Naive thymus-derived CD8-positive, alpha-beta T cell (primary cell): ENCODE results near the gene VDAC2. TPM values are rescaled to one million over a fixed set of nuclear protein-coding genes. Genes with fewer than 3 reads are reported as not detected.

Experiments used
- ATAC-seq, 2 donors: fragments of 150-1000 bp; cut with Tn5 transposase in 1 of 2; sonication (Bioruptor Pico), chemical (Tn5 transposase) in 1 of 2; 1 replicate in 1 of 2; 2 replicates in 1 of 2; pipeline ENCODE4 v1.10.0; 2021; ENCODE audit warnings: mild to moderate bottlenecking in 2 of 2, moderate library complexity in 2 of 2
- POLR2A ChIA-PET: fragments of 350-600 bp; sonication (Branson Sonifier 250); formaldehyde crosslinking; loops from one replicate; lab custom pipeline; 2021; ENCODE audit warnings: antibody characterized with exemption; lab: Charles Lee
- DNase-seq, 10 donors: peaks; one replicate each; pipeline versions ENCODE4 v3.0.0 to v3.0.0-alpha.2; 2020 to 2022
- H3K27ac Mint-ChIP-seq, 10 donors: one replicate each; pipeline ENCODE4 v1.8.0; 2020 to 2022; ENCODE audit warnings: mild to moderate bottlenecking in 10 of 10, mixed read lengths in 10 of 10, moderate library complexity in 4 of 10, inconsistent platforms in 1 of 10
- H3K27me3 Mint-ChIP-seq, 5 donors: one replicate each; pipeline ENCODE4 v1.8.0; 2021 to 2022; ENCODE audit warnings: mixed read lengths in 5 of 5
- H3K36me3 Mint-ChIP-seq, 3 donors: one replicate each; pipeline ENCODE4 v1.8.0; 2020 to 2022; ENCODE audit warnings: mixed read lengths in 3 of 3, mild to moderate bottlenecking in 2 of 3, inconsistent platforms in 1 of 3
- H3K4me1 Mint-ChIP-seq, 4 donors: one replicate each; pipeline ENCODE4 v1.8.0; 2021 to 2022; ENCODE audit warnings: mixed read lengths in 4 of 4
- H3K4me3 Mint-ChIP-seq, 10 donors: one replicate each; pipeline ENCODE4 v1.8.0; 2020 to 2022; ENCODE audit warnings: mild to moderate bottlenecking in 10 of 10, mixed read lengths in 10 of 10, moderate library complexity in 6 of 10, inconsistent platforms in 1 of 10
- H3K9me3 Mint-ChIP-seq, 9 donors: one replicate each; pipeline ENCODE4 v1.8.0; 2020 to 2022; ENCODE audit warnings: mixed read lengths in 9 of 9, mild to moderate bottlenecking in 3 of 9, inconsistent platforms in 1 of 9, moderate library complexity in 1 of 9
- polyA plus RNA-seq, 3 donors: library from polyadenylated mRNA; unstranded; fragments of 300-500 nt; fragmentation: Illumina TruSeq; gene quantifications; one replicate each; pipeline ENCODE4 v1.2.3, GENCODE V29; 2021
- total RNA-seq, 8 experiments: library from RNA in 2 of 8; stranded (reverse) in 2 of 8; gene quantifications; one replicate each; pipeline ENCODE4 v1.2.3 and lab custom pipeline; 2021 to 2026

Gene VDAC2
- total and polyA plus RNA-seq, 5 experiments from 2014 or later, result 86.8 to 155 (median 145) TPM

- Mint-ChIP-seq H3K27ac (peak overlapping the region; percentile 73 to 97 (median 92)), H3K9me3 (no peaks in the 10 kb centered on the region), H3K27me3 (peaks cover 0 to 1% (median 0%) of the 10 kb centered on the region in 5 donors), H3K4me3 (peak overlapping the region; percentile 72 to 90 (median 82)), H3K36me3 (peaks cover 5 to 39% (median 10%) of the 10 kb centered on the region in 3 donors), H3K4me1 (peaks cover 11 to 39% (median 26%) of the 10 kb centered on the region in 4 donors)
- POLR2A ChIA-PET, result interaction anchor here (1.1 to 8.8 kb wide), 5 partner anchors 22 to 122 kb away, joined by 3 to 132 read pairs (median 18); partner anchors contain the start of genes SAMD8 and VDAC2
- peak in 4 of 10 donors; percentile 6 to 26 (median 14) for DNase-seq
- no peak for ATAC-seq
These were observed 22.9 kb downstream of the VDAC2 start for GRCh38 chr10:75233444-75234016.

DNA sequence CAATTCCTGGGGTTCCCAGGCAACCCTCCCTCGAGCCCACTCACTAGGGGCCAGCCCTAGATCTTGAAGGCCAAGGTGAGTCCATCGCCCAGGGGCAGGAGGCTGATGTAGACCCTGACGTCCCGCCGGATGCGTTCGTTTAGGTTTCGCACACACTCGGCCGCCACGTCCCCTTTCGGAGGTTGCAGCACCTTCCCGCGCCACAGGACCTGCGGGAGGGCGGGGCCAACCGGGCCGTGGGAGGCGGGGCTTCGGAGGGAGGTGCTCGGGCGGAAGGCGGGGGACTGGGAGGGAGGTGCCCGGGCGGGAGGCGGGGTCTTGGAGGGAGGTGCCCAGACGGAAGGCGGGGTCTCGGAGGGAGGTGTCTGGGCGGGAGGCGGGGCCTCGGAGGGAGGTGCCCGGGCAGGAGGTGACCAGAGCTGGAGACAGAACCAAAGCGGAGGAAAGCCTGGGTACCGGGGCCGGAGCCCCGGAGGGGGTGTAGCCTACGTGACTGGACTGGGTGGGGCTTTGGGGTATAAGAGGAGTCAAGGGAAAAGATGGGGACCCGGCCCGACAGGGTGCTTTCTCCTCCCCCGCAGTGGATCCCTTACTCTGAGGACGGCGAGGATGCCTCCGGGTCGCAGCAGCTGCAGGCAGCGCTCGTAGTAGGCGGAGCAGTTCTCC, 23.6 kb downstream of the VDAC2 start:
- H3K4me1 Mint-ChIP-seq, result peaks cover 9 to 33% (median 22%) of the 10 kb centered on the region in 4 donors
- DNase-seq (peak; percentile 94 to 99 (median 98)), ATAC-seq (peak; percentile 68 to 69)
- H3K4me3 Mint-ChIP-seq, result peak overlapping the region; percentile 72 to 90 (median 82)
- H3K27me3 Mint-ChIP-seq, result peaks cover 0 to 1% (median 0%) of the 10 kb centered on the region in 5 donors
- H3K36me3 Mint-ChIP-seq, result peaks cover 5 to 32% (median 9%) of the 10 kb centered on the region in 3 donors
- no peaks in the 10 kb centered on the region for H3K9me3 Mint-ChIP-seq
- POLR2A ChIA-PET, result interaction anchor here (0.6 to 8.8 kb wide), 5 partner anchors 23 to 971 kb away, joined by 3 to 132 read pairs (median 8); partner anchors contain the start of genes SAMD8 and VDAC2
- peak overlapping the region; percentile 73 to 97 (median 92) for H3K27ac Mint-ChIP-seq

DNA sequence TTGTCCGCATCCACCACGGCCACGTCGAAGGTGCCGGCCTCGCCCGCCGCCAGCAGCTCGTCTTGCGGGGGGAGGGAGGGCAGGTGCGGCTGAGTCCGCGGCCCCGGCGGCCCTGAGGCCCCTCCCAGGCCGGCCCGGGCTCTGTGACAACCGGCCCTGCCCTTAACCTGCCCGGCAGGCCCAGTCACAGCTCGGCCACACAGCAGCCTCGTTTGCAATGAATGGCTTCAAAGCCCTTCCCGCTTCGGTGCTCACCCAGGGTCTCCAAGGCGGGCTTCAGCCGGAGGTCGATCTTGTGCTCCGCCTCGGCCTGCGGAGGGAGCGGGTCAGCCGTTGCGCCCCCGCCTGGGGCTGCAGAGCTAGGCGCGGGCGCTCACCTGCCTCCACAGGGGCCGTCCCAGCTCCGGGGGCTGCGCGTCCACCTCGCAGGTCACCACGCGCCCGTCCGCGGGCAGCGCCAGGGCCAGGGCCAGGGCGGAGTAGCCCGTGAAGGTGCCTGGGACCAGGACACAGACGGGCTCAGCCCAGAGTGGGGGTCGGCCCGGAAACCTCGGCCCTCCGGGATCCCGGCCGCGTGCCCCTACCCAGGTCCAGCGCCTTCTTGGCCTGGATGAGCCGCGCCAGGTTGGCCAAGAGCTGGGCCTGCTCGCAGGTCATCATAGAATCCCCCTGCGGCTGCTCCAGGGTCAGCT, 24.2 kb downstream of the VDAC2 start:
- ATAC-seq (peak in 1 of 2 donors; percentile 11), DNase-seq (peak in 4 of 10 donors; percentile 7 to 29 (median 20))
- POLR2A ChIA-PET, result interaction anchor here (0.6 to 8.8 kb wide), 5 partner anchors 24 to 972 kb away, joined by 3 to 132 read pairs (median 8); partner anchors contain the start of genes SAMD8 and VDAC2
- no peaks in the 10 kb centered on the region for H3K9me3 Mint-ChIP-seq
- peak overlapping the region; percentile 72 to 90 (median 82) for H3K4me3 Mint-ChIP-seq
- peaks cover 0 to 1% (median 0%) of the 10 kb centered on the region in 5 donors for H3K27me3 Mint-ChIP-seq
- H3K36me3 Mint-ChIP-seq, result peaks cover 5 to 26% (median 9%) of the 10 kb centered on the region in 3 donors
- H3K27ac Mint-ChIP-seq, result peak overlapping the region in 8 of 10 donors; percentile 76 to 97 (median 93)
- H3K4me1 Mint-ChIP-seq, result peaks cover 9 to 27% (median 22%) of the 10 kb centered on the region in 4 donors

- Mint-ChIP-seq H3K4me1 (peaks cover 6 to 25% (median 18%) of the 10 kb centered on the region in 4 donors), H3K36me3 (peaks cover 3 to 20% (median 9%) of the 10 kb centered on the region in 3 donors), H3K27me3 (peaks cover 0 to 1% (median 0%) of the 10 kb centered on the region in 5 donors), H3K27ac (peak within 1 kb of the TSS; percentile 86 to 96 (median 92)), H3K9me3 (no peaks in the 10 kb centered on the region), H3K4me3 (peak within 1 kb of the TSS; percentile 71 to 91 (median 82))
- DNase-seq (peak; percentile 86 to 95 (median 93)), ATAC-seq (peak; percentile 66 to 72)
- POLR2A ChIA-PET, result interaction anchor here (2.1 to 8.8 kb wide), 3 partner anchors 24 to 124 kb away, joined by 8 to 132 read pairs (median 22); partner anchors contain the start of genes SAMD8 and VDAC2
These were observed 25.0 kb downstream of the VDAC2 start, which contains the start of gene COMTD1 for GRCh38 chr10:75235375-75236177. COMTD1 (minus strand) TSS chr10:75235957; CDS start chr10:75235928, 29 bp downstream.

DNA sequence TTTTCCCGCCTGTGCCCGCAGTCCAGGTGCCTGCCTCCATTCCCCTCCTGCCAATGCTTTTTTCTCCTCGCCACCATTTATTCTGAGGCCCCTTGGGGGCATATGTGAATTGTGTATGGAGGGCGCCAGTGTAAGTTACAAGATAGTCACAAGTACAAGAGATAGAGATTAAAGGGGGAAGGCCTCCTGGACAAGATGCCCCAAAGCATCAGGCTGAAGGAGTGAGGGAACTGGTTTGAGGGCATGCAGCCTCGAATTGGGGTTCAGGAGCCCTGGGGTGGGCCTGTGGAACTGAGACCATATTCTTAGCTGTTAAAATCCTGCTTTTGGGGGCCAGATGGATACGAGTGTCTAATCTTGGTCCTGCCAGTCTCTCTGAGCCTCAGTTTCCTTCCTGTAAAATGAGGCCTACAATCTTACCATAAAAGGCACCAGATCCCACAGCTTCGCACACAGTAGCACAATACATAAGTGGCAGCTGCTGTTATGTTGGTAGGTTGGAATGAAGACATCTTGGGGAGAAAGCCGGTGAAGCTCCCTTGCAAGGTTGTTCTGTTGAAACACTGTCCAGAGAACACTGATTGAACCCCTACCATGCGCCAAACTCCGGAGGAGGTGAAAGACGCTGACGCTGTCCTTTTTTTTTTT, 25.7 kb downstream of the VDAC2 start:
- H3K4me1 Mint-ChIP-seq, result peaks cover 3 to 19% (median 15%) of the 10 kb centered on the region in 4 donors

DNA sequence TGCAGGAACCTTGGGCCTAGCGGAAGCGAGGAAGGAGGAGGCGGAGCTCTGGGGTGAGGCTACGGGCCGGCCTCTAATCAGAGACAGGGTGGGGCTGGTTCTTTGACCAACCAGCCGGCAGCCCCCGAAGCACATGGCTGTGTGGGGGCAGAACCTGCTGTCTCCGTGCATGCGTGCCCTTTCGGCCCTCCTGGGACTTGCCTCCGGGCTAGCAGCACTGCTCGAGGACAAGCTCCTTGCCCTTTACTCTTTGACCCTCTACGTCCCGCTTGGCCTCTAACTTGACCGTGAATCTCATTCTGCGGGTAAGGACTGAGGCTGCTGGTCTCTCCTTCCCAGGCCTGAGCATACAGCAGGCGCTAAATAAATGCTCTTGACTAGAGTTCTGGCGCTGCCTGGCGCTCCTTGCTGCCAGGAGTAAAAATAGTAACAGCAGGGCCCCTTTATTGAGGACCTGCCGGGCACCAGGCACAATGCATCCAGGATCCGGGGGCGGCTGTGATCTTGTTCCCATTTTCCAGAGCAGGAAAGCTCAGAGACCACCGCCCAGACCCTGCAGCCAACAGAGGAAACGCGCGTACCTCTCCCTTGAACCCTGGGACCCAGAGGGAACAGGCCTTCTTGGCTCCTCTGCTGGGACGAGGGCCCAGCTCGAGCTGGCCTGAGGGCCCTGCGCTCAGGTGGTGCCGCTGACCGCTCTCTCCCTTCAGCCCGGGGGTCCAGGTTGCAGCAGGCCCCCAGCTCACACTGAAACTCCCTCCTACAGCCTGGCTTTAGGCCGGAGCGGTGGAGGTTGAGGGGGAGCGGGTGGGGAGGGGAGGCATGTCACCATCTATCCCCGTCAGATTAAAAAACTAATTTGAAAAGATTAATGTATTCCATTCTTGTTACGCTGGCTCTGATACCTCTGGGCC, 27.8 kb downstream of the VDAC2 start:
- Mint-ChIP-seq H3K9me3 (no peaks in the 10 kb centered on the region), H3K4me3 (no peak overlapping the region)
- POLR2A ChIA-PET, result interaction anchor here (8.8 kb wide), 1 partner anchor 27 kb away, joined by 132 read pairs; the partner anchor contains the start of gene VDAC2

More for the DNA sequence above, 25.7 kb downstream of the VDAC2 start:
- Mint-ChIP-seq H3K9me3 (no peaks in the 10 kb centered on the region), H3K27me3 (peaks cover 0 to 1% (median 0%) of the 10 kb centered on the region in 5 donors), H3K4me3 (peak overlapping the region; percentile 71 to 91 (median 80)), H3K27ac (peak overlapping the region; percentile 86 to 96 (median 92)), H3K36me3 (peaks cover 0 to 15% (median 6%) of the 10 kb centered on the region in 3 donors)
- POLR2A ChIA-PET, result interaction anchor here (0.7 to 8.8 kb wide), 3 partner anchors 25 to 817 kb away, joined by 3 to 132 read pairs (median 22); partner anchors contain the start of gene VDAC2
- no peak for DNase-seq
- ATAC-seq, result no peak

DNA sequence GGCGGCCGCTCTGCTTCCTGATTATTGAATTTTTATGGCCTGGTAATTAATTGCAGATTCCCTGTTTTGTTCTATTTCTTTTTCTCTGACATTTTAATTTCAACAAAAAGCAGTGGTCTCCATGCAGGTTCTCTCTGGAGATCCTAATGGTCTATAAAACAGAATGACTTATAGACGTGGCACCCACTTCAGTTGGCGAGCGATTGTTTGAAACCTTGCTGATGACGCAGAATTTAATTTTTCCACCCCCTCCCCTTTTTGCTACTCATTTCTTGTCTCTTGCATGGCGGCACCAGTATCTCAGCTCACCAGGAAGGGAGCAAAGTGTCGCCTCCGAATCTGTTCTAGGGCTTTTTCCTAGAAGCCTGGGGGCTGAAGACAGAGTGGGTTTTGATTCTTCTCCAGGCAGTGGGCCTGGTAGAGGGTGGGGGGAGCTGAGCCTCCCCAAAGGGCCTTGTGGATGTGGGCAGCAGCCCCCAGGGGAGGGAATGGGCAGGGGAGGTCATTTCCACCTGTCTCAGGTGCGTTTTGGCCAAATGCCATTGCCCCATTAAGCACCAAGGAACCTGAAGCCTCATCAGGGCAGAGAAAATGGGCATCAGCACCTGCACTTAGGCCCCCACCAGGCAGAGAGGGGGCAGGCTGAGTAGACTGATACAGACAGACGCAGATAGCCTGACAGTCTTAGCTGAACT, 28.6 kb downstream of the VDAC2 start:
- no peak overlapping the region for H3K27ac Mint-ChIP-seq
- ATAC-seq (no peak), DNase-seq (no peak)
- POLR2A ChIA-PET, result no interaction called here
- H3K27me3 Mint-ChIP-seq, result peaks cover 0 to under 1% (median 0%) of the 10 kb centered on the region in 5 donors
- no peaks in the 10 kb centered on the region for H3K36me3 Mint-ChIP-seq
- H3K9me3 Mint-ChIP-seq, result no peaks in the 10 kb centered on the region
- H3K4me3 Mint-ChIP-seq, result no peak overlapping the region
- peaks cover 3 to 12% (median 7%) of the 10 kb centered on the region in 4 donors for H3K4me1 Mint-ChIP-seq

More for the DNA sequence above, 27.8 kb downstream of the VDAC2 start:
- DNase-seq (no peak), ATAC-seq (no peak)
- no peaks in the 10 kb centered on the region for H3K36me3 Mint-ChIP-seq
- H3K27ac Mint-ChIP-seq, result no peak overlapping the region
- peaks cover 3 to 13% (median 9%) of the 10 kb centered on the region in 4 donors for H3K4me1 Mint-ChIP-seq
- peaks cover 0 to 1% (median 0%) of the 10 kb centered on the region in 5 donors for H3K27me3 Mint-ChIP-seq

GRCh38 chr10:75240329-75241076, 29.9 kb downstream of the VDAC2 start:
- DNase-seq, result no peak
- peaks cover 3 to 12% (median 7%) of the 10 kb centered on the region in 4 donors for H3K4me1 Mint-ChIP-seq
- no peak overlapping the region for H3K27ac Mint-ChIP-seq
- H3K4me3 Mint-ChIP-seq, result no peak overlapping the region
- no peak for ATAC-seq
- POLR2A ChIA-PET, result interaction anchor here (0.6 kb wide), 2 partner anchors 72 to 937 kb away, joined by 3 to 5 read pairs; no protein-coding TSS in a partner anchor
- no peaks in the 10 kb centered on the region for H3K36me3 Mint-ChIP-seq
- H3K9me3 Mint-ChIP-seq, result no peaks in the 10 kb centered on the region
- H3K27me3 Mint-ChIP-seq, result no peaks in the 10 kb centered on the region

DNA sequence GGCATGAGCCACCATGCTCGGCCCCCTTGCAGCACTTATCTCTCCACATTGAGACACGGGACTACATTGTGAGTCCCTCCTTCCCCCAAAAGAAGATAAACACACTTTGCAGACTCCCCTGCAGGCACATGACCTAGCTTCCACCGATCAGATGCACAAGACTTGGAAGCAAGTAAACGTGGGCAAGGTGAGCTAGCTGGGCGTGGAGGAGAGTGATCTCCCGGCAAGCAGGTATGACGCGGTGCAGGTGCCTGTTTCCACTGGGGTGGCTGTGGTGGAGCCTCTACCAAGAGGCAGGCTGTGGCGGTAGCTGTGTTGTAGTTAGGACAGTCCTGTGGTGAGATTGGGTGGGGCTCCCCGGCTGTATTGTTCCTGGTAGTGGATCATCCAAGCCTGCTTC, 32.8 kb downstream of the VDAC2 start:
- ATAC-seq, result no peak
- POLR2A ChIA-PET, result no interaction called here

More for the DNA sequence above, 32.8 kb downstream of the VDAC2 start:
- Mint-ChIP-seq H3K4me3 (no peak overlapping the region), H3K27me3 (no peaks in the 10 kb centered on the region), H3K4me1 (peaks cover 0 to 2% (median 0%) of the 10 kb centered on the region in 4 donors), H3K27ac (no peak overlapping the region), H3K36me3 (no peaks in the 10 kb centered on the region), H3K9me3 (no peaks in the 10 kb centered on the region)
- no peak for DNase-seq
